Endometrial microvascular endothelial cells (primary cell): ENCODE results near the gene PTPRJ. TPM values are rescaled to one million over a fixed set of nuclear protein-coding genes. Genes with fewer than 3 reads are reported as not detected.

Experiments used
- in situ Hi-C: cut with HindIII; loops from 2 replicates; pipeline ENCODE4 v1.10.0; 2017; ENCODE audit warnings: low sequenced_read_pairs, low pct_unique_long_range_greater_than_20kb; ENCODE audit errors: inconsistent ontology term
- total RNA-seq: library from RNA; depleted of rRNA; stranded (reverse); fragments of >200 nt; gene quantifications from one replicate; pipeline ENCODE4 v1.2.3, GENCODE V29; 2015; ENCODE audit errors: inconsistent ontology term

Gene PTPRJ
- total RNA-seq, 1 donor from 2014 or later: 10.8 TPM

DNA sequence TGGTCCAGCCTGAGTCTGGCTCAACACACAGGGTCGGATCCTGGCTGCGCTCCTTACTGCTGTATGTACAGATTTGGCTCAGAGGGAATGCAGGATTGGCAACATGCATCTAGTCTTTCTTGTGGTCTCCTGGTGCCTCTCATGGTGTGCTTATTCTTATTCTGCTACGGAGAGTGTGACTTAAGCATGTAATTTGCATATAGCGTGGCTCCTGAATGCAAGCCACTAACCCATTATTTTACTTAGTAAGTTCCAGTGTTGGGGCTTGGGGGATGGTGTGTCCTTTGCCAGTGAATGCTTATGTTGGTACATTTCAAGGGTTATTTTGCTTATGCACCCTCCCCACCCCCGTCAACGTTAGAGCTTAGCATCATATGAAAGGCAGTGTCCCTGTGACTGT, 51.2 kb downstream of the PTPRJ start:
- in situ Hi-C loops: no loop called here

DNA sequence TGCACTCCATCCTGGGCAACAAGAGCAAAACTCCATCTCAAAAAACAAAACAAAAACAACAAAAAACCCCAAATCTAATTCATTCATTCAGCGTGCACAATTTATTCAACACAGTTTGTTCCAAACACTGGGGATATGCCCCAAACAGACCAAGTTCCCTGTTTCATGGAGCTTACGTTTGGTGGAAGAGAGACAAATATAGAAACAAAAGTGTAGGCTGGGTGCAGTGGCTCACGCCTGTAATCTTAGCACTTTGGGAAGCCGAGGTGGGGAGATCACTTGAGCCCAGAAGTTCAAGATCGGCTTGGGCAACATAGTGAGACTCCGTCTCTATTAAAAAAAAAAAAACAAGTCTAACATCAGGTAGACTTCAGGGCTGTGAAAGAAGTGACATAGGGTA, 52.4 kb downstream of the PTPRJ start:
- in situ Hi-C loops: no loop called here

DNA sequence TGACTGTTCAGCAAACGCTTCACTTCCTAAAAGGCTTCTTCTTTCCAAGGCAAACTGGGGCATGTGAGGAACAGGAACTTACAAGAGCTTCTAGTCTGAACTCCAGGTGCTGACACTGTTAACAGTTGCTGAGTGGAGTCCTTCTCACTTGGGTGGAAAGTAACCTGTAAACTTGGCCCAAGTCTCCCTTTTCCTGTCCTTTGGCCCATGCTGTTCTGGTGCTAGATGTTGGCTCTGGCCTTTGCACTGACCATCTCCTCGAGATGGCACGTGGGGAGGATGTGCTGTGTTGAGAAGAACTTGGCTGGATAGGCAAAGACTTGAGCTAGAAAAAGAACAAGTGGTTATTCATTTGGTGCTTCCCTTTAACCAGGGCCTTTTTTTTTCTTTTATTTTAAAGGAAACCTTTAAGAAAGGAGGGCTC, 53.6 kb downstream of the PTPRJ start:
- in situ Hi-C loops: no loop called here

DNA sequence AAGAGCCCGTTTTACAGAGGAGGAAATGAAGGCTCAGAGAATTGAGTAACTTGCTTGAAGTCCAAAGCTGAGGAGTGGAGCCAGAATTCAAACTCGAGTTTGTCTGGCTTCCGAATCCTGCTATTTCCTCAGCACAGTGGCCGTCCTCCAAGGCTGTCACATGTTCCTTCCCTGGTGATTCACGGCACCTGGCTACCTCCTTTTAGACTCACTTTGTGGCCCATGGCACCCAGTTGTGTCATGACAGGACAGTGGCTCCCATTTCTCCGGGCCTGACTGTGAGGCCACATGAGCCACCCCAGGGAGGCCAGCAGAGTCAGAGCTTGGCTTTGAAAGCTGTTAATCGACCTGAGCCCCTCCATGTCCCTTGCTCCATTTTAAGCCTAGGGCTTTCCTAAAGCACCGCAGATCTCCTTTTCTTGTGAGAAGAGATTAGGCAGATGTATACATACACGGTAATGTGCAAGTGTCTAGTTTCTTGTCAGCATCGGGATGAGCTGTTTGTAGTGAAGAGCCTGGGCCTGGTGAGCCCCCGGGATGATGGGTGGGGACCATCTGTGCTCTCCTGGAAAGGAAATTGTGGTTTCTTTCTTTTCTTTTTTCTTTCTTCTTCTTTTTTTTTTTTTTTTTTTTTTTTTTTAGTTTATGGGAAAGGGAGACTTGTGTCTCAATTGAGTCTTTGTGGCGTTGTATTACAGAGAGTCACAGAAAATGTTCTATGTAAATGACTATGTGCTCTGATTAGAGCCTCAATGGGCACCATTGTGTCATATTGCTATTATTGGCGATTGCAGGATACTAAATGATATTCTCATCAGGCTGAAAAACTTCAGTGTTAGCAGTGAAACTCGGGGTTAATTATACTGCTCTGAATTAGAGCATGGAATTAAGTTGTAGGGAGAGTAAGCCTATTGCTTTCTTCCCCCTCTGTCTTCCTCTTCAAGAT, 54.8 kb downstream of the PTPRJ start:
- in situ Hi-C loops: no loop called here

DNA sequence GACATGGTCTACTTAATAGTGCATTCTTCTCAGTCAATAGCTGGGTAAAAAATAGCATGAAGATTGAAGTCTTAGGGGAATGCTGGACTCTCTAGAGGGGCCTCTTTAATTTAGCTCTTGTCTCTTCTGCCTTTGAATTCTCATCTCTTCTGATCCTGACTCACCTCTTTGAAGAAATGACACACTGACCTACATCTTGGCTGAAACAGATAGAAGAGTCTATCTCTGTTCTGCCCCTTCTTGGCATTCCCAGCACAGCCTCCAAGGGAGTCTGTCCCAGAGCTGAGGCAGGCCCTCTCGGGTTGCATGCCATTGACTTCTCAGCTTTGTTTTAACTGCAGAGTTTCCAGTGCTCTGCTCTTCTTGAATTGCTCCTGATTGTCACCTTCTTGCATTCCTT, 55.7 kb downstream of the PTPRJ start:
- in situ Hi-C loops: no loop called here

DNA sequence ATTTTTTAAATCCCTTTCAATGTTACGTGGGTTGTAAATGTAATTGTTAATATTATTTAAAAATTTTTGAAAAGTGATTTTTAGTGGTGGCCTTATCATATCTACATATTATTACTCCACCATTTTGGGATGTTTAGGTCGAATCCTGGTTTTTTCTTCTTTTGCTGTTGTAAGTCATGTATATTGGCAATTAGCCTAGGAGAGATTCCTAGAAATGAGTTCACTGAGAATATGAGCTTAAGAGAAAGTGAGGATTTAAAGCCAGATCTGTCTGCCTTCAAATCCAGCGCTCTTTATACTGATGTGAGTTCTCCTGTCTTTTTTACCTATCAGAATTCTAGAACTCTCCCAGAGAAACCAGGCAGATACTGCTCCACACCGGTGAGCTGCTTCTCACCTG, 56.1 kb downstream of the PTPRJ start:
- in situ Hi-C loops: no loop called here

DNA sequence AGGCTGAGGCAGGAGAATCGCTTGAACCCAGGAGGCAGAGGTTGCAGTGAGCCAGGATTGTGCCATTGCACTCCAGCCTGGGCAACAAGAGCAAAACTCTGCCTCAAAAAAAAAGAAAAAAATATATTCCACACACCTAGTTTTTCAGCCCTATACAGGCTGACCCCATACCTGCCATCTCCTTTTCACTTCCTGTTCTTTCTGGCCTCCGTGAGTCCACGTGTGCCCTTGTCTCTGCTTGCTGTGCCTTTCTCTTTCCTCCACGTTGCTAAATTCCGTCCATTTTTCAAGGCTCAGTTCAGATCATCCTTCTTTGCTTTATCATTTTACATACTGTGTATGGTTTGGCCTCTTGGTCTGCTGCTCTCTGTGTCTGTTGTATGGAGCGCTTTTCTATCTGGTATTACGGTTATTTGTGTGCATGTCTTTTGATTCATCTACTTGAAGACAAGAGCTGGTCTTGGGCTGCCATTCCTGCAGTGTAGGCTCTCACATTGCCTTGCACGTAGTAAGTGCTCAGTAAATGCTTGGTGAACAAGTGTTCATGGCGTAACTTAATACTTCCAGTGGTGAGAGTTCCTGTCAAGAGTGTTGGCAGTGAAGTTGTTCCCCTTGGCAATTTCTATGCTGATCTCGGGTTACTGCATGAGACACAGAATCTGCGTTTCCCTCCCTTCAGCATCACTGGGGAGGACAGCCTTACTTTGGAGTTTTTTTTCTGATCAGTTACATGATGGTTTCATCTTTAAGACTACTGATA, 57.5 kb downstream of the PTPRJ start:
- in situ Hi-C loops: no loop called here

DNA sequence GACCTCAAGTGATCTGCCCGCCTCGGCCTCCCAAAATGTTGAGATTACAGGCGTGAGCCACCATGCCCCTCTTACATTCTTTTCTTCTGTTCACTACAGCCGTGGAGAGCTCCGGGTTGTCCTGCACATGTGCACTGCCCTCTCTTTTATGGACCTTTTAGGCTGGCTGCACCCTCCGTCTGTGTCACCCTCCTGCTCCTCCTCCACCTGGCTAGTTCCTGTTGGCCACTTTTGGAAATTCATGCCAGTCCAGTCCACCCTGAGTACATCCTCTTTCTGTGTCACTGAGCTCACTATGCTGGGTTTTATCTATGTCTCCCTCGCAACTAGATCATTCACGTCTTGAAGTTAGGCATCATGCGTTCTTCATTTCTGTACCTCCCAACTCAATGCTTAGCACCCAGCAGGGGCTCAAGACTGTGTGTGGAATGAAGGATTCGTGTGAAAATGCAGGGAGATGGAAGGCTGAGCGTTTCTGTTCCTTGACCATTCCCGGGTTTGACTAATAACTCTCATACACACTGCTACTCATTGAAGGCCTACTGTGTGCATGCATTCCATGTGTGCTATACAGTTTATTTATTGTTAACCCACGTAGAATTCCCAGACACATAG, 60.6 kb downstream of the PTPRJ start:
- in situ Hi-C loops: no loop called here

DNA sequence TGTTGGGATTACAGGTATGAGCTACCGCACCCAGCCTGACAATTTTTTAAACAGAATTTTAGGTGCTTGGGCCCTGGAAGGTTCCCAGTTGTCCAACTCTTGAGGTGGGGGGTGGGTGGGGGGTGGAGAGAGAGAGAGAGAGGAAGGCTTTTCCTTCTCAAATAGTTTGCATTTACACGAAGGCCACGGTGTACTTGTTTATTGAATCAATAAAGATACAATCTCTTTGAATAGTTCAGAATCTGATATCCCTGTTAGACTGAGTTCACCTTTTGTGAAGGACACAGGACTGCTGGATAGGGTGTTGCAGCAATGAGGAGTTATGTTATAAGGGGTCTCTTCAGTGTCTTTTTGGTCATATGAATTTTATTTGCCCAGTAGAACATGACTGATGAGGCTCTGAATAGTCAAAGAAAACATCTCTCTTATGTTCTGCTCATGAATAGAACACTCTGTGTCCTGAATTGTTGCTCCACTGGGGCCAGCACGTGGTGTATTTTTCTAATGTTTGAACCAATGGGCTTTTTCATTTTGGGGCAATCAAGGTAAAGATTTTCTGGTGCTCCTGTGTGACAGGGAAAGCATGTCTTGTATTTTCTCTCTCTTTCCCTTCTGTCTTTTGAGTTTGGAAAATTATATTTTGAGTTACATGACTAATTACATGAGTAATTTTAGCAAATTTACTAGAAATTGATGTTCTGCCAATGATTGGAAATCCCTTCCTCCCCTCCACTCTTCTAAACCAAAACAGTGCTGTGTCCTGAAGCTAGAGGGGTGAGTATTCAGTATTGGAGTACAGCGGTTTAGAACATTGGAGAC, 61.7 kb downstream of the PTPRJ start:
- in situ Hi-C loops: no loop called here

DNA sequence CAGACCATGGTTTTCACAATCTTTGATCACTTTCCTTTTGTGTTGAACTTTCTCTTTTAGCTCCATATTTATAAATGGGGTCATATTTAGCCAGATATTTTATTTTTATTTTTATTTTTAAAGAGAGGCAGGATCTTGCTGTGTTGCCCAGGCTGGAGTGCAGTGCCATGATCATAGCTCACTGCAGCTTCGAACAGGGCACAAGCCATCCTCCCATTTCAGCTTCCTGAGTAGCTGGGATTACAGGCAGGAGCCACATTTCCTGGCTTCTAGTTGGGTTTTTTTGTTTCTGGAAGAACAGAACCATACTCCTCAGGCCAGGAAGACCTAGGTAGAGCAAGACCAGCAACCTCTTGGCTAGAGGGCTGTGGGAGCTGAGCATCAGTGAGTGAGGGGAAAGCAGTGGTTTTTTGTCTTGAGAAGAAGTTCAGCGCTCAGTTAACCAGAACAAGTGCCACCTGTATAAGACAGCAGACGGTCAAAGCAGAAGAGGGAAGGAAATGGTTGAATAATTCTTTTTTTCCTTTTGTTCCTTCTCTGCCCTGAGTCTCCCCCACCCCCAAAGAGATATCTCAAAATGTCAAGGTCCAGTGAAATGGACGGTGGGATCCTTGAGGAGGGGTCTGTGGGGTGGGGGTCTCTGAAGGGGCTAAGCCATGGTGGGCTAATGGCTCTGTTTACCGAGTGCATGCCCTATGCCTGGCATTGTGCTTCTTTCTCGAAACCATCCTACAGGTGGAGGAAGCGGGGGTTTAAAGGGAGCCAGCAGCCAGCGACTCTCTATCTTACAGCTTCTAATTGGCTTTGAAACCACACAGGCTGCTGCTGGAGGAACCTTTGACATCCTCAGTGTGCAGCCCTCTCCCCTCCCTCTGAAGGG, 63.0 kb downstream of the PTPRJ start:
- in situ Hi-C loops: no loop called here

DNA sequence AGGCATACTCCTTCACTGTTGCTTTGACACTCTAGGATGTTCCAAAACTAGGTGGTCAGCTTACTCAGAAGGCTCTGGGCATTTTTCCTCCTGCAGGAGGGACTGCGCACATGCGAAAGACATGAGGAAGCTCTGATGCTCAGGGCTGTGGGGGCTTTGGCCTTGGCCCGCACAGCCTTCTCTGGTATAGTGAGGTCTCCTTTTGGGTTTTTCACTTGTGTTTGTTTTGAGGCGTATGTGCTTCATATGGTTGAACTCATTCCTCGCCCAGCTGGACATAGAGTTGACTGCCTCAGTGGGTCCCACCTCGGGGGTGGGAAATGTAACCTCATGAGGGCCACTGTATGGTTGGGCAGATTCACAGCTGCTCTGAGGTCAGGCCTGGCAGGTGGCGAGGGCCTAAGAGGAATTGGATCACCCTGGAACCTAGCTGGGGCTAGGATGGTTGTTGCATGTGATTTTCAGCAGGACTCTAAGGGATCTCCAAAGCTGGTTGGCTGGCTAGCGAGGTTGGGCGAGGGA, 63.7 kb downstream of the PTPRJ start:
- in situ Hi-C loops: no loop called here

DNA sequence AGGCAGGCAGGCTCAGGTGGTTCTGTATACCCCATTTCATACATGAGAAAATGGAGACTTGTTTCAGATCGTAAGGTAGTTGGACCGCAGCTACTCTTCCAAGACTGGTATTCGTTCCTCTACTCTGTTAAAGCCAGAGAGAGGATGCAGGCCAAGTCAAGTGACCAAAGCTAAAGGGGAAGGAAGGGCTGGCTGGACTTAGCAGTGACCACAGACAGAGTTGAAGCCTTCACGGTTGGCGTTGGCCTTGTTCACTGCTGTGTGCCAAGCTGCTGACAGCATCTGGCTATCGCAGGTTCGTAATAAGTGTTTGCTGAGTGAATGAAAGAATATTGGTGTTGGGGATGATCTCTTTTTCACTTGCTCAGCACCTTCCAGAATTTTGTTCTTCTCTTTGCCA, 64.2 kb downstream of the PTPRJ start:
- in situ Hi-C loops: no loop called here

DNA sequence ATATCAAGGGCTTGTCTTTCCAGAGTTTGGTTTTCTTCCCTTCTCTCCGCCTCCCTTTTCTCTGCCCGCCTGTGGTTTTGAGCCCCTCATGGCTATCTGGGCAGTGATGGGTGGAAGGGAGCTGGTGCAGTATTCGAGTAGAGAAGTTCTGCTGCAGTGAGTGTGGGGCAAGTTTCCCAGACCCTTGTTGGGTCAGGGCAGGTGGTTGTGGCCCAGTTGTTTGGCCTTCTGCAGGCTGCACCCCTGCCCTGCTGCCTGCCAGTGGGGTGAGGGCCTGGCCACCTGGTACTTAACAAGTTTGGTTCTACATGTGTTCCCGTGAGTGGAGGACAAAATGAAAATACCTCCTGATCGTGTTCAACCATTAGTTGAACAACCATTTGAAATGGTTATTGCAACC, 65.2 kb downstream of the PTPRJ start:
- in situ Hi-C loops: no loop called here

DNA sequence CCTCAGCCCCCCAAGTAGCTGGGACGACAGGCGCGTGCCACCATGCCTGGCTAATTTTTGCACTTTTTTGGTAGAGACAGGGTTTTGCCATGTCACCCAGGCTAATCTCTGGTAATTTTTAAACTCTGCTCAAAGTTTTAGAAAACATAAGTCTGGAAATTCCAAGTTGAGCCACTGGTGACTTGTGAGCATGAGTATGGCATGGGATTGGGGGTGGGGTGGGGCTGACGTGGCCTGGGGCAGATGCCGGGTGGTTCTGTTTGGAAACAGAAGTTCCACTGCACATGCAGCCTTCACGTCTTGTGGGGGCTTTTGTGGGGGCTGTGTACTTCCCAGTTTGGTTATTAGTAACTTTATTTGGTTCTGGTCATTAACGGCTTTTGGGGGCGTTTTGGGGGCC, 67.3 kb downstream of the PTPRJ start:
- in situ Hi-C loops: no loop called here

DNA sequence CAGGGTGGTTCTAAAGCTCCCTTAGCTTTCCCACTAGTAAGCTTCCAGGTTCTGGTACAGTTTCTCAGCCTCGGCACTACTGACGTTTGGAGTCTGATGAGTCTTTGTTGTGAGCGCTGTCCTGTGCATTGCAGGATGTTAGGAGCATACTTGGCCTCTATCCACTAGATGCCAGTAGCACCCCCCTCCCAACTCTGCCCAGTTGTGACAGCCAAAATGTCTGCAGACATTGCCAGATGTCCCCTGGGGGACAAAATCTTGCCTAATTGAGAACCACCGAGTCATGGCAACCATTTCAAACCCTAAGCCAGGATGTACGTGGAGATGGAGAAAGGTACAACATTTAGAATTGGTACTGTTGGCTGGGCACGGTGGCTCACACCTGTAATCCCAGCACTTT, 68.7 kb downstream of the PTPRJ start:
- in situ Hi-C loops: no loop called here

DNA sequence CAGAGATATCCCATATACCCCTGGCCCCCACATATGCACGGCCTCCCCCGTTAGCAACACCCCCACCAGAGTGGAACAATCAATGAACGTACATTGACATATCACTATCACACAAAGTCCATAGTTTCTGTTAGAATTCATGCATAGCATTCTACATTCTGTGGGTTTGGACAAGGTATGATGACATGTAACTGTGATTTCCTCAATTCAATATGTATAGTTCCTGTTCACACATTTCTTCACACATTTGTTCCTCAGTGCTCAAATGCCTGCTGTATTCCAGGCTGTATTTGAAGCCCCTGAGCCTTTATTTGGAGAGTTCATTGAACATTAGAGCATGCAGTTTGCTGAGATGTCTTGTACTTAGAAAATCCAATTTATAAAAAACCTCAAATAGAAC, 69.9 kb downstream of the PTPRJ start:
- in situ Hi-C loops: no loop called here

DNA sequence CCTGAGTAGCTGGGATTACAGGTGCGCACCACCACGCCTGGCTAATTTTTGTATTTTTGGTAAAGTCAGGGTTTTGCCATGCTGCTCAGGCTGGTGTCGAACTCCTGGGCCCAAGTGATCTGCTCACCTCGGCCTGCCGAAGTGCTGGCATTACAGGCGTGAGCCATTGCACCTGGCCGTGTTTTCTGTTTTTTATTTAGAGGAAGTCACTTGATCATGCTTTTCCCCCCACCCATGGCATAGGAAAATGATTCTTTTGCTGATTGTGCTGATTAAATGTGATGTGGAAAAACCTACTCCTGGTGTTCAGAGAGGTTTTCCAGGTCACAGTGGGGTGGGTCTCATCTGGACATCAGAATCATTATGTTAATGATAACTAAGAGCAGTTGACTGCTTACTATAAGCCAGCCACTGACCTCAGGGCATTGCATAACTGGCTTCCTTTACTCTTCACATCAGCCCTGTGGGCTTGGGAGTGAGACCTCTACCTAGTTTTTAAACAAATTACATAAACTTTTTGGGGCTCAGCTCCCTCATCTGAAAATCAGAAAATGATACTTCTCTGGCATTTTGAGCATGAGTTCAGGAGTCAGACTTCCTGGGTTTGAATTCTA, 71.0 kb downstream of the PTPRJ start:
- in situ Hi-C loops: no loop called here
